Putamen (tissue), 1 donor: ENCODE results near the gene NCOA5.

Experiments
- DNase-seq: peaks from one replicate; pipeline ENCODE4 v3.0.0-alpha.2; 2016; ENCODE audit warnings: low spot score

The NCOA5 gene

DNA sequence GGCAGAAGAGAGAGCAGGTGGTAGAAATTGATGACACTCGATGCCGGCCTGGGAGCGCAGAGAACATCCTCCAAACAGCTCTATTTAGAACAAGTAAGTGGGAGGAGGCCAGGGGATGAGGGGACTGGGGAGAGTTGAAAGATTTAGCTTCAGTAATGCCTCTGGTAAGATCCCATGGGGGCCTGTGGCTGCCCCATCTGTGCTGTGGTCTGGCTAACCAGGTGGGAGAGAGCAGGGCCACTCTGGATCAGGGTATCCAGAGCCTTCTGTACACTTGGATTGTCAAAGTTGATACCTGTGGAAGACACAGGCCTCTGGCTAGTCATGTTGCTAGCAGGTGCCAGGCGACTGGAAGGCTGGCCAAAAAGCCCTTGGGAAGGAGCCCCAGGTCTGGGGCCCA, 27.6 kb downstream of the NCOA5 start:
- no peak for DNase-seq

- no peak for DNase-seq
These were observed 28.8 kb downstream of the NCOA5 start for GRCh38 chr20:46060975-46061374.

DNA sequence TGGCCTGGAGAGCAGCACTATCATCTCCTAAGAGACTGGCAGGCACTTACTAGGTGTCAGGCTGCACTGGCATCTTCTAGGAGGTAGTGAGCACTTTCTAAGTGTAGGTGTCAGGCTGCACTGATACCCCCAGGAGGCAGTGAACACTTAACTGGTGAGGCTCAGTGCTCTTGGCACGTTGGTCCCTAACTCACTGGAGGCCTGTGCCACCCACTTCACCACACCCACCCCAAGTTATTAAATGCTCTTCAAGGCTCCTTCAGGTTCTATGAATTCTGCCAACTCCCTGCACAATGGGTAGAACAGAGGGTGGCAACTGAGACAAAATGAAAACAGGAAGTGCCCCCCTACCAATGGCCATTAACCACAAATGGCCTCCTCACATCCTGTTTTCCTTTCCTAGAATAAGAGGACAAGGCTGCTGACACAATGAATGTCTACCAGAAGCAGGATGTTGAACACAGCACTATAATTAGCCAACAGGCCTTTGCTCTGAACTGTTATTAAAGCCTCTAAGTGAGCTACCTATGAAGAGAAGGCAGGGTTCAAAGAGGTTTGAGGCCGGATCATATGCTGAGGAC, 29.4 kb downstream of the NCOA5 start:
- DNase-seq = no peak

GRCh38 chr20:46058599-46059281, 31.0 kb downstream of the NCOA5 start:
- no peak for DNase-seq

DNA sequence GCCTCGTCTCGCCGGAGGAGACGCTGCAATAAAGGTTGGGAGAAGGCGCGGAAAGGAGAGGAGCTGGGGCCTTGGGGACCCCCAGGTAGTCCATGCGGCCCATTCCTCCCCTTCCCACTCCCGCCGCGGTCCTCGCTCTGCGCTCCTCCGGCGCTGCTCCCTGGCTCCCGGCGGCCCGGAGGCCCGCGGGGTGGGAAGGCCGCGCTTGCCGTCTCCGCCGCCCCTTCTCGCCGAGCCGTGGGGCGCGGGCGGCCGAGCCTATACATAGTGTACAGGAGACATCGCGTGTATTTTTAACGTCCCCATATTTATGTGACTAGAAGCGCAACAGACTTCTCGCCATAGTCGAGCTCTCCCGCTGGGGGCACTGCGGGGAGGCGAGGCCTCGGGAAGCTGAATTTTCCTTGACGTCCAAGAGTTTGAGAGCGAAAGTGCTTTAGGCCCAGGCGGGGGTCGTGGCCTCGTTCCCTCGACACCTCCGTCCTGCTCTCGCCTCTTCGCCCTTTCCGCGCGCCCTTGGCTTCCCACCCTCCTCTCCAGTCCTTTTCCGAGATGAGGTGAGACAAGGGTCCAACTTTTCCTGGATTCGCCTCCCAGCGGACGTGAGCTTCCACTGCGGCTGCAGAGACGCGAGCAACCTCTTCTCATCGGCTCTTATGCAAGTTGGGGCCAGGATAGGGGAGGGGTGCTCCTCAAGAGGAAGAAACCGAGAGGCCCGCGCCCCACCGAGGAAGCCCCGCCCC, 31.7 kb downstream of the NCOA5 start:
- peak; percentile 53 for DNase-seq

- no peak for DNase-seq
These were observed 32.5 kb downstream of the NCOA5 start for GRCh38 chr20:46056970-46057855.

- DNase-seq = peak; percentile 64
These were observed 33.5 kb downstream of the NCOA5 start for GRCh38 chr20:46056027-46056833.

GRCh38 chr20:46055269-46055668, 34.5 kb downstream of the NCOA5 start:
- DNase-seq = no peak

DNA sequence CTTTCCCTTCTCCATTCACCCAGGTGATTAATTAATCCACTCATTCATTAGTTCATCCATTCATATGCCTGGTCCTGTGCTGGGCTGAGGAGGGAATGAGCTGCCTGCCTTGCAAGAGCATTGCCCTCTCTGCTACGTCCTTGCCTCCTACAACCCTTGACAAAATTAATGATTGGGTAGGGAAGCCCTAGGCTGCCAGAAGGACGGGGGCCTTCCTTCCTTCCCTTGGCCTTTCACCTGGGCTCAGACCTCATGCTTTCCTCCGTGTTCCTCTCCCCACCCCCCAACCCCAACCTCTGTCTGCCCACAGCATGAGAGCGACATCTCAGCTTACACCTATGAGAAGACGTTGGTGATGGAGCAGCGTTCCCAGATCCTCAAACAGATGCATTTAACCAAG, 35.2 kb downstream of the NCOA5 start:
- no peak for DNase-seq

DNA sequence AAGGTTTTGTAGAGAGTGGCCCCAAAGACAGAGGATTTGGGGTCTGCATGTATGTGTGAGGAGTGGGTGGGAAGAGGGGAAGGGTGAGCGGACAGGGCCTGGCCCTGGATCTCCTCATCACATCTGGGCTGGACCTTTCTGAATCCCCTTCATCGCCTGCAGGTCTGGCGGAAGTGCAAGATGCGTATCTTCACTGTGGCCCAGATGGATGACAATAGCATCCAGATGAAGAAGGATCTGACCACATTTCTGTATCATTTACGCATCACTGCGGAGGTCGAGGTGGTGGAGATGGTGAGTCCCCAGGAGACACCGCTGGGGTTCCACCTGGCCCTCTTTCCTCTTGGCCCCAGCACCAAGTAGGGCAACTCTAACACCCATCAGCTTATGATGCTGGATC, 36.3 kb downstream of the NCOA5 start:
- no peak for DNase-seq

DNA sequence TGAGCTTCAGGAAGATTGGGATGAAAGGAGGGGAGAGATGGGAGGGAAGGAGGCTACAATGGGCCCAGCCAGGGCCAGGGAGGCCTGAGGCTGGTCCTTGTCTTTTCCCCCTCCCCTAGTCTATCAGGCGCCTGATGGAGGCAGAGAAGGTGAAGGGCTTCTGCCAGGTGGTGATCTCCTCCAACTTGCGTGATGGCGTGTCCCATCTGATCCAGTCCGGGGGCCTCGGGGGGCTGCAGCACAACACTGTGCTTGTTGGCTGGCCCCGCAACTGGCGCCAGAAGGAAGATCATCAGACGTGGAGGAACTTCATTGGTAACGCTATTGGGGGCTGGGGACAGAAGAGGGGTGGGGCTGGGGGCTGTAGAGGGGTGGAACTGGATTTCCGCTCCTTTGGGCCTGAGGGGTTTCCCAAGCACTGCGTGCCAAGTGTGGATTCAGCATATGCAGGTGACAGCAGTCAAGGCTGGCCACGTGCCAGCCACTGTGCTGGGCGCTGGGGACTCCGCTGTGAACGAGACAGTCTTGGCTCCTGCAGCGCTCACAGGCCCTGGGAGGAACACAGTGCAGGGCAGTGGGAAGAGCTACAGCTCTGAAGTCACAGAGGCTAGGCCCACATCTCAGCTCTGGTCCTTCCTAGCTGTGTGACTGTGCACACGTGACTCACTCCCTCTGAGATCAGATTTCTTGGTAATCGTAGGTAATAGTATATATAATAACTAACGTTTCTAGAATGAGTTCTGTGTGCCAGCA, 38.0 kb downstream of the NCOA5 start:
- no peak for DNase-seq

DNA sequence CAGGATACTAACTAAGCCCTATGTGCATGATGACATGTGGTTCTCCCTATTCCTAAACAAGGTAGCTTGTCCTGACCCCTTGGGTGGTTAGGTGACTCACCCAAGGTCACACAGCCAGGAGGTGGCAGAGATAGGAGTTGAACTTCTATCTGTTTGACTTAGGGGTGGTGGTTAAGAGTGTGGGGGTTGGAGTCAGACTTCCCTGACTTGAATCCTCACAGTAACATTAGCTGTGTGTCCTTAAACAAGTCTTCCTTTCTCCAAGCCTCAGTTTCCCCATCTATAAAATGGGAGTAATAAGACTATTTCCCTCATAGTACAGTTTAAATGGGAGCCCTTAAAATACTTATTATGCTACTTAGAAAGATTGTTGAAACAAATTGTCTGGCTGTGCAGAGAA, 38.9 kb downstream of the NCOA5 start:
- no peak for DNase-seq

DNA sequence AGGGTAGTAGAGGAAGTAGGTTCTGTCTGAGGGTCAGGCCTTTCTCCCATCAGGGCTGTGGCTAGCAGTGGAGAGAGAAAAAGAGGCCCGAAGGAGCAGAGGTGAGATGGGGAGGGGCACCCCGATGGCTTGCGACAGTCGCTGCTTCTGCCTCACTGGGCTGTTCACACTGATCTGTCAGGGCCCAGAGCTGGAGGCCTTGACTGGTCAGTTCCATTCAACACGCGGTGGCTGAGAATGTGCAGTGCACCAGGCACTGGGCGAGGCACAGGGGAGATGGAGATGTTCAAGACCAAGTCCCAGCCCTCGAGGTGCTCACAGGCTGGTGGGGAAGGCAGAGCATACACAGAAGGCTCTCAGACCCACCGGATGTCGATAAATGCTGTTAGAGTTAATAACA, 39.3 kb downstream of the NCOA5 start:
- no peak for DNase-seq

DNA sequence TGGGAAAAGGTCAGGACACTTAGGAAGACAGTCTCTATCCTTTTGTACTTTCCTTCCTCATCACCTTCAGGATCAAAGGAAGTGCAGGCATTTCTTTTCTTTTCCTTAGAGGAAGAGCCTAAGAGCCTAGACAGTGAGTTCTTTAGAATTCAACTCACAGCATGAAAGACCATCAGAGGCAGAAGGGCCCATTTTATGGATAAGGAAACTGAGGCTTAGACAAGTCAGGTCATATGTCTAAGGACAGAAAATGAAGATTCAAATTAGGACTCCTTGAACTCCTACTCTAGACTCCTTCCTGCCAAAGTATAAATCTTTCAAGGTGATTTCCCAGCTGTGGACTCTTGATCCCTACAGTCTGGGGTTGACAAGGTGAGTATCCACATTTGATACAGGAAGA, 39.9 kb downstream of the NCOA5 start:
- no peak for DNase-seq

DNA sequence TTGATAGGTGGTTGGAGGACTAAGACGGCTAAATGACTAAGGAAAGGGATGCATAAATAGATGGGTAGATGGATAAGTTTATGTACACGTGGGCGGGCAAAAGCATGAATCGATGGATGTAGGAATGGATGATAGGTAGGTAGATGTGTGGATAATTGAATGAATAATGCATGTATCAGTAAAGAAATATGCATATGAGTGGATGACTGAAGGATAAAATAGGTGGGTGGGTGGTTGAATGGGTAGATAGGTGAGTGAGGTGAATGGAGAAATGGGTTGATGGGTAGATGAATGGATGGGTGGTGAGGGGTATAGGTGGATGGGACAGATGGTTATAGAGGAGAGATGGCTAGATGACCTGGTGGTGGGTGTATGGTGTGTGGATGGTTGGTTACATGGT, 40.6 kb downstream of the NCOA5 start:
- no peak for DNase-seq

DNA sequence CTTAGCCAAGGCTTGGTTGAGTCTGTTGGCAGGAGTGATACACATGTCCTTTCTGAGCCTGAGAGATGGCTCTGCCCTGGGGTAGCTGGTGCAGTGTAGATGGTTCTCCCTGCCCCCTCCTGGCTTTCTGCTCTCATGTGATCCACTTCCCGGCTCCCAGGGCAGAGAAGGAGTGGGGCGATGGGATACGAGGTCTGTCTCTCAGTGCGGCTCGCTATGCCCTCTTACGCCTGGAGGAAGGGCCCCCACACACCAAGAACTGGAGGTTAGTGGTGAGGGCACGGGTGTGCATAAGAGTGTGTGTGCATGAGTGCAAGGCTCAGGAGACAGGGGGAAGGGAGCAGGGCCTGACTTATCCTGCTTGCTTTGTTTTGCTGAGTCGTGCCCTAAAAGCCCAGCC, 41.9 kb downstream of the NCOA5 start:
- no peak for DNase-seq

GRCh38 chr20:46046588-46047310, 43.0 kb downstream of the NCOA5 start:
- DNase-seq = no peak

- no peak for DNase-seq
These were observed 44.9 kb downstream of the NCOA5 start for GRCh38 chr20:46044896-46045295.

DNA sequence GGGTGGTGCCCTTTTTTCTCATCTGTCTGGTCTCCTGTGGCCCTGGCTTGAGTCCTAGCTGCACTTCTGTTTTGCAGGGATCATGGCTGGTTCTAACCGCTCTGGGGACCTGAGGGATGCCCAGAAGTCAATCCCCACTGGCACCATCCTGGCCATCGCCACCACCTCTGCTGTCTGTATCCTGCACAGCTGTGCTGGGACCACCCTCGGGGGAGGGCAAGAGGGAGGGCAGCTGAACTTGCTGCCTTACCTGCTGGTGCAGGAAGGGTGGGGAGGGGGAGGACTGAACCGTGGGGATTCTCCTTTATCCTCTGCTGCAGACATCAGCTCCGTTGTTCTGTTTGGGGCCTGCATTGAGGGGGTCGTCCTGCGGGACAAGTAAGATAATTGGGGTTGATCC, 46.2 kb downstream of the NCOA5 start:
- no peak for DNase-seq

- no peak for DNase-seq
These were observed 48.7 kb downstream of the NCOA5 start for GRCh38 chr20:46040902-46041535.
